ENCODE measurements around the gene FN3KRP.

- TF ChIP-seq POLR2AphosphoS5 (IDR thresholded peaks at IDR 0.05) (no peak), POLR2A (IDR thresholded peaks at IDR 0.05) (no peak), CTCF (IDR thresholded peaks at IDR 0.05) (no peak), EP300 (IDR thresholded peaks at IDR 0.05) (no peak)
Observed at GRCh38 chr17:82718986-82719685, 2.6 kb downstream of the FN3KRP start.

All from gastroesophageal sphincter (tissue), 3 donors.